ENCODE measurements around the gene NME3. TPM values are rescaled to one million over a fixed set of nuclear protein-coding genes. Genes with fewer than 3 reads are reported as not detected.

NME3 gene
- total and polyA plus RNA-seq, 4 donors: 10.4 to 38.0 (median 19.4) TPM

GRCh38 chr16:1784977-1785845 lies 13.9 kb upstream of the NME3 start:
- H3K36me3 ChIP-seq (ENCODE audit: control insufficient read depth in 4 of 4, insufficient read depth in 3 of 4, low read depth in 1 of 4, low read length in 3 of 4): peaks cover 0 to 26% (median 5%) of the 10 kb centered on the region in 4 donors
- H3K4me3 ChIP-seq (ENCODE audit: low read depth in 1 of 3, low read length in 3 of 3): no peak overlapping the region
- TF ChIP-seq NR2F2 (IDR thresholded peaks at IDR 0.05) (no peak), HNF4A (conservative IDR thresholded peaks at IDR 0.05) (no peak), ATF3 (IDR thresholded peaks at IDR 0.05) (no peak), SP1 (IDR thresholded peaks at IDR 0.05) (no peak), JUND (IDR thresholded peaks at IDR 0.05) (no peak), HNF4G (IDR thresholded peaks at IDR 0.05) (no peak), RAD21 (IDR thresholded peaks at IDR 0.05) (no peak), REST (IDR thresholded peaks at IDR 0.05) (no peak), FOXA2 (IDR thresholded peaks at IDR 0.05) (no peak), EGR1 (IDR thresholded peaks at IDR 0.05; ENCODE audit: low read depth in 2 of 2) (no peak), GABPA (IDR thresholded peaks at IDR 0.05 in 1 of 2, conservative IDR thresholded peaks at IDR 0.05 in 1 of 2) (no peak), RXRA (IDR thresholded peaks at IDR 0.05) (no peak), TAF1 (conservative IDR thresholded peaks at IDR 0.05) (no peak), FOXA1 (IDR thresholded peaks at IDR 0.05) (no peak), YY1 (IDR thresholded peaks at IDR 0.05) (no peak)
- TF ChIP-seq, protein P1, sequence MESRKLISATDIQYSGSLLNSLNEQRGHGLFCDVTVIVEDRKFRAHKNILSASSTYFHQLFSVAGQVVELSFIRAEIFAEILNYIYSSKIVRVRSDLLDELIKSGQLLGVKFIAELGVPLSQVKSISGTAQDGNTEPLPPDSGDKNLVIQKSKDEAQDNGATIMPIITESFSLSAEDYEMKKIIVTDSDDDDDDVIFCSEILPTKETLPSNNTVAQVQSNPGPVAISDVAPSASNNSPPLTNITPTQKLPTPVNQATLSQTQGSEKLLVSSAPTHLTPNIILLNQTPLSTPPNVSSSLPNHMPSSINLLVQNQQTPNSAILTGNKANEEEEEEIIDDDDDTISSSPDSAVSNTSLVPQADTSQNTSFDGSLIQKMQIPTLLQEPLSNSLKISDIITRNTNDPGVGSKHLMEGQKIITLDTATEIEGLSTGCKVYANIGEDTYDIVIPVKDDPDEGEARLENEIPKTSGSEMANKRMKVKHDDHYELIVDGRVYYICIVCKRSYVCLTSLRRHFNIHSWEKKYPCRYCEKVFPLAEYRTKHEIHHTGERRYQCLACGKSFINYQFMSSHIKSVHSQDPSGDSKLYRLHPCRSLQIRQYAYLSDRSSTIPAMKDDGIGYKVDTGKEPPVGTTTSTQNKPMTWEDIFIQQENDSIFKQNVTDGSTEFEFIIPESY (IDR thresholded peaks at IDR 0.05): no peak
- TF ChIP-seq, protein P2, sequence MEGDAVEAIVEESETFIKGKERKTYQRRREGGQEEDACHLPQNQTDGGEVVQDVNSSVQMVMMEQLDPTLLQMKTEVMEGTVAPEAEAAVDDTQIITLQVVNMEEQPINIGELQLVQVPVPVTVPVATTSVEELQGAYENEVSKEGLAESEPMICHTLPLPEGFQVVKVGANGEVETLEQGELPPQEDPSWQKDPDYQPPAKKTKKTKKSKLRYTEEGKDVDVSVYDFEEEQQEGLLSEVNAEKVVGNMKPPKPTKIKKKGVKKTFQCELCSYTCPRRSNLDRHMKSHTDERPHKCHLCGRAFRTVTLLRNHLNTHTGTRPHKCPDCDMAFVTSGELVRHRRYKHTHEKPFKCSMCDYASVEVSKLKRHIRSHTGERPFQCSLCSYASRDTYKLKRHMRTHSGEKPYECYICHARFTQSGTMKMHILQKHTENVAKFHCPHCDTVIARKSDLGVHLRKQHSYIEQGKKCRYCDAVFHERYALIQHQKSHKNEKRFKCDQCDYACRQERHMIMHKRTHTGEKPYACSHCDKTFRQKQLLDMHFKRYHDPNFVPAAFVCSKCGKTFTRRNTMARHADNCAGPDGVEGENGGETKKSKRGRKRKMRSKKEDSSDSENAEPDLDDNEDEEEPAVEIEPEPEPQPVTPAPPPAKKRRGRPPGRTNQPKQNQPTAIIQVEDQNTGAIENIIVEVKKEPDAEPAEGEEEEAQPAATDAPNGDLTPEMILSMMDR (IDR thresholded peaks at IDR 0.05; ENCODE audit: low read depth, low read length, missing input control): no peak
- no peaks in the 10 kb centered on the region for H3K27me3 ChIP-seq (ENCODE audit: control insufficient read depth in 4 of 4, insufficient read depth in 4 of 4, low read length in 3 of 4)
- no peak overlapping the region for H3K27ac ChIP-seq (ENCODE audit: low read depth in 1 of 2, low read length in 2 of 2)
- H3K9ac ChIP-seq (ENCODE audit: low read depth in 1 of 2, low read length in 2 of 2): no peak overlapping the region
- no peak for DNase-seq (ENCODE audit: low spot score)
- H3K4me1 ChIP-seq (ENCODE audit: control insufficient read depth in 4 of 4, insufficient read depth in 4 of 4, low read length in 3 of 4): peaks cover 11 to 61% (median 40%) of the 10 kb centered on the region in 4 donors
- 89% methylated on average over 26 of the region's 26 CpGs for WGBS
- no peaks in the 10 kb centered on the region for H3K9me3 ChIP-seq (ENCODE audit: control insufficient read depth in 4 of 4, low read length in 3 of 4)
